Smooth muscle cell (in vitro differentiated cells): Measurements from ENCODE around the gene DIP2C. TPM values are rescaled to one million over a fixed set of nuclear protein-coding genes. Genes with fewer than 3 reads are reported as not detected.

Source experiments
- DNase-seq: peaks from one replicate; lab custom pipeline; 2025; ENCODE audit not compliant: unreplicated experiment; lab: John Stamatoyannopoulos, UW
- H2AFZ ChIP-seq: fragments of 200-600 bp; sonication (generic); 2 replicates; pipeline ENCODE4 v1.6.0; 2016; ENCODE audit warnings: antibody characterized with exemption, low read depth, mild to moderate bottlenecking
- H3F3A ChIP-seq: fragments of 200-600 bp; sonication (generic); 2 replicates; pipeline ENCODE4 v1.6.0; 2017; ENCODE audit warnings: antibody characterized with exemption, low read depth
- H3K27ac ChIP-seq: fragments of 200-600 bp; sonication (generic); 2 replicates; pipeline ENCODE4 v1.5.1; 2016; ENCODE audit warnings: low read depth, mild to moderate bottlenecking
- H3K27me3 ChIP-seq: fragments of 200-600 bp; sonication (generic); 2 replicates; pipeline ENCODE4 v1.6.1; 2016; ENCODE audit warnings: low read depth, mild to moderate bottlenecking
- H3K36me3 ChIP-seq: fragments of 200-600 bp; sonication (generic); 2 replicates; pipeline ENCODE4 v1.5.1; 2016; ENCODE audit warnings: low read depth
- H3K4me1 ChIP-seq: fragments of 200-600 bp; sonication (generic); 2 replicates; pipeline ENCODE4 v1.5.1; 2016; ENCODE audit warnings: low read depth
- H3K4me2 ChIP-seq: fragments of 200-600 bp; sonication (generic); 2 replicates; pipeline ENCODE4 v1.6.0; 2016; ENCODE audit warnings: mild to moderate bottlenecking
- H3K4me3 ChIP-seq: fragments of 200-600 bp; sonication (generic); 2 replicates; pipeline ENCODE4 v1.5.1; 2016; ENCODE audit warnings: mild to moderate bottlenecking
- H3K79me2 ChIP-seq: fragments of 200-600 bp; sonication (generic); 2 replicates; pipeline ENCODE4 v1.6.0; 2016; ENCODE audit warnings: low read depth, mild to moderate bottlenecking
- H3K9ac ChIP-seq: fragments of 200-600 bp; sonication (generic); 2 replicates; pipeline ENCODE4 v1.6.0; 2016; ENCODE audit warnings: low read depth
- H3K9me3 ChIP-seq: fragments of 200-600 bp; sonication (generic); replicated peaks from 2 replicates; pipeline ENCODE4 v1.5.1; 2016; ENCODE audit warnings: low read depth
- H4K20me1 ChIP-seq: fragments of 200-600 bp; sonication (generic); 2 replicates; pipeline ENCODE4 v1.6.0; 2016; ENCODE audit warnings: low read depth
- CTCF ChIP-seq: fragments of 200-600 bp; sonication (generic); IDR thresholded peaks from 2 replicates; pipeline ENCODE4 v1.5.1; 2017; ENCODE audit warnings: borderline replicate concordance, mild to moderate bottlenecking, antibody characterized with exemption; ENCODE audit not compliant: insufficient read depth, poor library complexity, severe bottlenecking
- WGBS: methylation state at CpG from one replicate; pipeline ENCODE4 v1.1.7; 2016; ENCODE audit warnings: low lambda C conversion rate; 5-methylcytosine and 5-hydroxymethylcytosine counted together
- polyA plus RNA-seq: library from polyadenylated mRNA; unstranded; fragments of >200 nt; fragmentation: Nextera tagmentation; extraction: Ambion mirVana; gene quantifications from 2 replicates; pipeline ENCODE4 v1.2.1, GENCODE V29; 2016
- total RNA-seq: library from RNA; depleted of rRNA; stranded (reverse); fragments of >200 nt; gene quantifications from 2 replicates; pipeline ENCODE4 v1.2.3, GENCODE V29; 2014

Gene DIP2C
- total and polyA plus RNA-seq, 2 experiments from 2014 or later, result 14.9 to 15.3 TPM

DNA sequence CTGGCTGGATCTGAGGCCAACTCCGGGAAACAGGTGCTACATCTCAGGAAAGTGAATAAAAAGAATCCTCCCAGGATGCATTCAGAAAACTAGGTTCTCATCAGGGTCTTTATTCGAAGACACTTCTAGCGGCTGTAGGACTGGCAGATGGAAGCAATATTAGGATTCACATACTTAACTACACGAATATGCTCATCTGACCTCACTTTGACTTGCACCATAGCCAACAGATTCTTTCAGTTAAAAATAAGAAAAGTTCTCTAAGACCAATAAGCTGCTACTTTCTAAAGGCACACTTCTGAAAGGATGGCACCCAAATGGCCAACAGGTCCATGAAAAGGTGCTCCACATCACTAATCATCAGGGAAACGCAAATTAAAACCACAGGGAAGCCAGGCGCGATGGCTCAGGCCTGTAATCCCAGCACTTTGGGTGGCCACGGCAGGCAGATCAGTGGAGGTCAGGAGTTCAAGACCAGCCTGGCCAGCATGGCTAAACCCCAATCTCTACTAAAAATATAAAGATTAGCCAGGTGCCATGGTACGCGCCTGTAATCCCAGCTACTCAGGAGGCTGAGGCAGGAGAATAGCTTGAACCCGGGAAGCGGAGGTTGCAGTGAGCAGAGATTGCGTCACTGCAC, 296.2 kb downstream of the DIP2C start:
- no peak overlapping the region for H3K4me2 ChIP-seq
- H3K4me3 ChIP-seq, result no peak overlapping the region
- no peak for TF ChIP-seq CTCF
- WGBS, result 95% methylated on average over 13 of the region's 13 CpGs
- no peaks in the 10 kb centered on the region for H3K9me3 ChIP-seq
- H3K27ac ChIP-seq, result no peak overlapping the region
- no peaks in the 10 kb centered on the region for H3K79me2 ChIP-seq
- H4K20me1 ChIP-seq, result peaks cover 5% of the 10 kb centered on the region
- peaks cover 3% of the 10 kb centered on the region for H3K4me1 ChIP-seq
- H2AFZ ChIP-seq, result no peak overlapping the region
- DNase-seq, result no peak
- H3K36me3 ChIP-seq, result no peaks in the 10 kb centered on the region
- H3F3A ChIP-seq, result no peaks in the 10 kb centered on the region
- no peaks in the 10 kb centered on the region for H3K27me3 ChIP-seq
- H3K9ac ChIP-seq, result no peak overlapping the region

DNA sequence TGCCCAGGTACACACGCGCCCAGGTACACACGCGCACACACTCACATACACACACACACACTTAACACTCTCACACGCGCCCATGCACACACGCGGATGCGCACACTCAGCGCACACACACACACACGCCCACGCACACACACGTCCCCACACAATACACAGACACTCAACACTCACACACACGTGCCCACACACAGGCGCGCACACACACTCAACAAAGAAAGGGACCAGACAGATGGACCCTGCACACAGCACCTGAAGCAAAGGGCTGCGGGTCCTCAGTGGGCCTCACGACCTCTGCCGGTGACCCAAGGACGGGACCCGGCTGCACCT, 296.8 kb downstream of the DIP2C start:
- no peak for DNase-seq
- no peak overlapping the region for H2AFZ ChIP-seq
- no peaks in the 10 kb centered on the region for H3K27me3 ChIP-seq
- WGBS, result 98% methylated on average over 18 of the region's 21 CpGs
- no peaks in the 10 kb centered on the region for H3K79me2 ChIP-seq
- no peaks in the 10 kb centered on the region for H3K9me3 ChIP-seq
- no peaks in the 10 kb centered on the region for H3K36me3 ChIP-seq
- H3K4me2 ChIP-seq, result no peak overlapping the region
- H3K9ac ChIP-seq, result no peak overlapping the region
- H3K27ac ChIP-seq, result no peak overlapping the region
- peaks cover 3% of the 10 kb centered on the region for H3K4me1 ChIP-seq
- TF ChIP-seq CTCF, result no peak
- no peaks in the 10 kb centered on the region for H3F3A ChIP-seq
- H3K4me3 ChIP-seq, result no peak overlapping the region
- H4K20me1 ChIP-seq, result peaks cover 5% of the 10 kb centered on the region

- Histone ChIP-seq H3K36me3 (no peaks in the 10 kb centered on the region), H3K27ac (no peak overlapping the region), H3K9ac (no peak overlapping the region), H3K4me2 (no peak overlapping the region), H2AFZ (no peak overlapping the region), H4K20me1 (peaks cover 4% of the 10 kb centered on the region), H3K27me3 (no peaks in the 10 kb centered on the region), H3F3A (no peaks in the 10 kb centered on the region), H3K79me2 (no peaks in the 10 kb centered on the region), H3K9me3 (no peaks in the 10 kb centered on the region), H3K4me3 (no peak overlapping the region), H3K4me1 (peaks cover 3% of the 10 kb centered on the region)
- no peak for DNase-seq
- 95% methylated on average over 23 of the region's 27 CpGs for WGBS
- TF ChIP-seq CTCF, result no peak
These were observed 297.4 kb downstream of the DIP2C start for GRCh38 chr10:391847-392704.
